Upper lobe of left lung (tissue), 4 donors: Measurements from ENCODE around the gene CYBC1.

Source experiments
- CTCF ChIP-seq, 6 experiments: fragments of 450-650 bp in 4 of 6; fragments of 200-600 bp in 2 of 6; sonication (generic) in 2 of 6; IDR thresholded peaks; one replicate each; pipeline ENCODE4 v1.5.1; 2016 to 2019; ENCODE audit warnings: antibody characterized with exemption in 6 of 6
- POLR2A ChIP-seq, 4 donors: fragments of 450-650 bp; IDR thresholded peaks; one replicate each; pipeline ENCODE4 v1.5.1; 2016 to 2017; ENCODE audit warnings: antibody characterized with exemption in 4 of 4, mild to moderate bottlenecking in 2 of 4

- TF ChIP-seq CTCF (IDR thresholded peaks at IDR 0.05) (no peak), POLR2A (IDR thresholded peaks at IDR 0.05) (no peak)
These were observed 14.6 kb upstream of the CYBC1 start for GRCh38 chr17:82465023-82465603.
